ENCODE data around the gene CA5B. TPM values are rescaled to one million over a fixed set of nuclear protein-coding genes. Genes with fewer than 3 reads are reported as not detected.

The CA5B gene
- total and polyA plus RNA-seq, 10 of the 15 experiments (the other 5 are each of a cell fraction or from before 2014, with no cell fraction given): 1.2 to 6.0 (median 3.2) TPM

DNA sequence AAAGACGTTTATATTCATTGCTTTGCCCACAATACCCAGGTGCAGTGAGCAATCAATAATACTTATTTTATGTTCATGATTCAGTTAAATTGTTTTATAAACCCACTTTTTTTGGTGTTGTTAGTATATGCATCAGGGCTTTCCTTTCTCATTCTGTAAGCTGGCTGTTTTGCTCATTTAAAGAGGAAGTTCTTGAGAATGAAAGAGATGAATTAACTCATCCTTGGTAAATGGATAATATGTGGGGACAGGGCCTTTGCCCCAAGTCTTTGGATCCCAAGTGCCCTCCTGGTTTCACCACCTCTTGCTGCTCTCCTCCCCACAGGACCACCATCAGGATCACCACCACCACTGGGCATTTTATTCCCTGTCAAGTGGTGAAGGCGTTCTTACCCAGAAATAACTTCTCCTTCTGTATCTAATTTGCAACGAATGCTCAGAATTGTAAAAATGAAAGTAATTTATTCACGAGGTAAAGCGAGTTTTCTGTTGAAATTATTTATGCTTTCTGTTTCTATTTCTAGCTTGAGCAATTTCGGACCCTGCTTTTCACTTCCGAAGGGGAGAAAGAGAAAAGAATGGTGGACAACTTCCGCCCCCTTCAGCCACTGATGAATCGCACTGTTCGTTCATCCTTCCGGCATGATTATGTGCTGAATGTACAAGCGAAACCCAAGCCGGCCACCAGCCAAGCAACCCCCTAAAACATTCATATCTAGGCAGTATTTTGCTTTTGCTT lies 44.1 kb downstream of the CA5B start (continued):
- TF ChIP-seq, protein P1, sequence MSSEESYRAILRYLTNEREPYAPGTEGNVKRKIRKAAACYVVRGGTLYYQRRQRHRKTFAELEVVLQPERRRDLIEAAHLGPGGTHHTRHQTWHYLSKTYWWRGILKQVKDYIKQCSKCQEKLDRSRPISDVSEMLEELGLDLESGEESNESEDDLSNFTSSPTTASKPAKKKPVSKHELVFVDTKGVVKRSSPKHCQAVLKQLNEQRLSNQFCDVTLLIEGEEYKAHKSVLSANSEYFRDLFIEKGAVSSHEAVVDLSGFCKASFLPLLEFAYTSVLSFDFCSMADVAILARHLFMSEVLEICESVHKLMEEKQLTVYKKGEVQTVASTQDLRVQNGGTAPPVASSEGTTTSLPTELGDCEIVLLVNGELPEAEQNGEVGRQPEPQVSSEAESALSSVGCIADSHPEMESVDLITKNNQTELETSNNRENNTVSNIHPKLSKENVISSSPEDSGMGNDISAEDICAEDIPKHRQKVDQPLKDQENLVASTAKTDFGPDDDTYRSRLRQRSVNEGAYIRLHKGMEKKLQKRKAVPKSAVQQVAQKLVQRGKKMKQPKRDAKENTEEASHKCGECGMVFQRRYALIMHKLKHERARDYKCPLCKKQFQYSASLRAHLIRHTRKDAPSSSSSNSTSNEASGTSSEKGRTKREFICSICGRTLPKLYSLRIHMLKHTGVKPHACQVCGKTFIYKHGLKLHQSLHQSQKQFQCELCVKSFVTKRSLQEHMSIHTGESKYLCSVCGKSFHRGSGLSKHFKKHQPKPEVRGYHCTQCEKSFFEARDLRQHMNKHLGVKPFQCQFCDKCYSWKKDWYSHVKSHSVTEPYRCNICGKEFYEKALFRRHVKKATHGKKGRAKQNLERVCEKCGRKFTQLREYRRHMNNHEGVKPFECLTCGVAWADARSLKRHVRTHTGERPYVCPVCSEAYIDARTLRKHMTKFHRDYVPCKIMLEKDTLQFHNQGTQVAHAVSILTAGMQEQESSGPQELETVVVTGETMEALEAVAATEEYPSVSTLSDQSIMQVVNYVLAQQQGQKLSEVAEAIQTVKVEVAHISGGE (CRISPR knock-in tag; IDR thresholded peaks at IDR 0.05): no peak
- TF ChIP-seq TCF12 (IDR thresholded peaks at IDR 0.05; ENCODE audit: low read depth, low read length): no peak
- no peak for TF ChIP-seq ZNF207 (IDR thresholded peaks at IDR 0.05; ENCODE audit: borderline replicate concordance)
- TF ChIP-seq KLF5 (IDR thresholded peaks at IDR 0.05; ENCODE audit: partially characterized antibody): no peak
- TF ChIP-seq FOS (IDR thresholded peaks at IDR 0.05; ENCODE audit: borderline replicate concordance, extremely low read depth, insufficient read length): no peak
- no peak for TF ChIP-seq HDAC2 (IDR thresholded peaks at IDR 0.05)
- TF ChIP-seq, protein P2, sequence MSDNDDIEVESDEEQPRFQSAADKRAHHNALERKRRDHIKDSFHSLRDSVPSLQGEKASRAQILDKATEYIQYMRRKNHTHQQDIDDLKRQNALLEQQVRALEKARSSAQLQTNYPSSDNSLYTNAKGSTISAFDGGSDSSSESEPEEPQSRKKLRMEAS (IDR thresholded peaks at IDR 0.05; ENCODE audit: low read depth, low read length): no peak
- TF ChIP-seq CHD1 (IDR thresholded peaks at IDR 0.05; ENCODE audit: low read depth, low read length): no peak
- TF ChIP-seq, protein P3, sequence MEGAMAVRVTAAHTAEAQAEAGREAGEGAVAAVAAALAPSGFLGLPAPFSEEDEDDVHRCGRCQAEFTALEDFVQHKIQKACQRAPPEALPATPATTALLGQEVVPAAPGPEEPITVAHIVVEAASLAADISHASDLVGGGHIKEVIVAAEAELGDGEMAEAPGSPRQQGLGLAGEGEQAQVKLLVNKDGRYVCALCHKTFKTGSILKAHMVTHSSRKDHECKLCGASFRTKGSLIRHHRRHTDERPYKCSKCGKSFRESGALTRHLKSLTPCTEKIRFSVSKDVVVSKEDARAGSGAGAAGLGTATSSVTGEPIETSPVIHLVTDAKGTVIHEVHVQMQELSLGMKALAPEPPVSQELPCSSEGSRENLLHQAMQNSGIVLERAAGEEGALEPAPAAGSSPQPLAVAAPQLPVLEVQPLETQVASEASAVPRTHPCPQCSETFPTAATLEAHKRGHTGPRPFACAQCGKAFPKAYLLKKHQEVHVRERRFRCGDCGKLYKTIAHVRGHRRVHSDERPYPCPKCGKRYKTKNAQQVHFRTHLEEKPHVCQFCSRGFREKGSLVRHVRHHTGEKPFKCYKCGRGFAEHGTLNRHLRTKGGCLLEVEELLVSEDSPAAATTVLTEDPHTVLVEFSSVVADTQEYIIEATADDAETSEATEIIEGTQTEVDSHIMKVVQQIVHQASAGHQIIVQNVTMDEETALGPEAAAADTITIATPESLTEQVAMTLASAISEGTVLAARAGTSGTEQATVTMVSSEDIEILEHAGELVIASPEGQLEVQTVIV (IDR thresholded peaks at IDR 0.05; ENCODE audit: borderline replicate concordance, partially characterized antibody): no peak
- TF ChIP-seq CHD4 (IDR thresholded peaks at IDR 0.05): no peak
- TF ChIP-seq NR2C2 (IDR thresholded peaks at IDR 0.05; ENCODE audit: borderline replicate concordance, control insufficient read depth, insufficient read length, low read depth): no peak
- TF ChIP-seq ZSCAN29 (IDR thresholded peaks at IDR 0.05): no peak
- TF ChIP-seq, protein P4, sequence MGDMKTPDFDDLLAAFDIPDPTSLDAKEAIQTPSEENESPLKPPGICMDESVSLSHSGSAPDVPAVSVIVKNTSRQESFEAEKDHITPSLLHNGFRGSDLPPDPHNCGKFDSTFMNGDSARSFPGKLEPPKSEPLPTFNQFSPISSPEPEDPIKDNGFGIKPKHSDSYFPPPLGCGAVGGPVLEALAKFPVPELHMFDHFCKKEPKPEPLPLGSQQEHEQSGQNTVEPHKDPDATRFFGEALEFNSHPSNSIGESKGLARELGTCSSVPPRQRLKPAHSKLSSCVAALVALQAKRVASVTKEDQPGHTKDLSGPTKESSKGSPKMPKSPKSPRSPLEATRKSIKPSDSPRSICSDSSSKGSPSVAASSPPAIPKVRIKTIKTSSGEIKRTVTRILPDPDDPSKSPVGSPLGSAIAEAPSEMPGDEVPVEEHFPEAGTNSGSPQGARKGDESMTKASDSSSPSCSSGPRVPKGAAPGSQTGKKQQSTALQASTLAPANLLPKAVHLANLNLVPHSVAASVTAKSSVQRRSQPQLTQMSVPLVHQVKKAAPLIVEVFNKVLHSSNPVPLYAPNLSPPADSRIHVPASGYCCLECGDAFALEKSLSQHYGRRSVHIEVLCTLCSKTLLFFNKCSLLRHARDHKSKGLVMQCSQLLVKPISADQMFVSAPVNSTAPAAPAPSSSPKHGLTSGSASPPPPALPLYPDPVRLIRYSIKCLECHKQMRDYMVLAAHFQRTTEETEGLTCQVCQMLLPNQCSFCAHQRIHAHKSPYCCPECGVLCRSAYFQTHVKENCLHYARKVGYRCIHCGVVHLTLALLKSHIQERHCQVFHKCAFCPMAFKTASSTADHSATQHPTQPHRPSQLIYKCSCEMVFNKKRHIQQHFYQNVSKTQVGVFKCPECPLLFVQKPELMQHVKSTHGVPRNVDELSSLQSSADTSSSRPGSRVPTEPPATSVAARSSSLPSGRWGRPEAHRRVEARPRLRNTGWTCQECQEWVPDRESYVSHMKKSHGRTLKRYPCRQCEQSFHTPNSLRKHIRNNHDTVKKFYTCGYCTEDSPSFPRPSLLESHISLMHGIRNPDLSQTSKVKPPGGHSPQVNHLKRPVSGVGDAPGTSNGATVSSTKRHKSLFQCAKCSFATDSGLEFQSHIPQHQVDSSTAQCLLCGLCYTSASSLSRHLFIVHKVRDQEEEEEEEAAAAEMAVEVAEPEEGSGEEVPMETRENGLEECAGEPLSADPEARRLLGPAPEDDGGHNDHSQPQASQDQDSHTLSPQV (IDR thresholded peaks at IDR 0.05): no peak
- TF ChIP-seq NR2F1 (conservative IDR thresholded peaks at IDR 0.05): no peak
- TF ChIP-seq BMI1 (IDR thresholded peaks at IDR 0.05; ENCODE audit: borderline replicate concordance): no peak
- TF ChIP-seq TBL1XR1 (IDR thresholded peaks at IDR 0.05; ENCODE audit: low read depth, low read length): no peak

All from GM12878 (cell line).